Suprapubic skin (tissue), 4 donors: ENCODE data around the gene CHRNE. TPM values are rescaled to one million over a fixed set of nuclear protein-coding genes. Genes with fewer than 3 reads are reported as not detected.
"Not testable (repeated sequence)": the region's sequence is repeated elsewhere in the genome, so short reads cannot be mapped to it uniquely, and the experiment has no call there.

ENCODE experiments used
- DNase-seq, 2 donors: peaks; one replicate each; pipeline ENCODE4 v3.0.0-alpha.2; 2019; ENCODE audit warnings: low spot score in 2 of 2
- H3K27ac ChIP-seq: fragments of 200-600 bp; sonication (generic); one replicate; pipeline ENCODE4 v1.5.1; 2019
- H3K27me3 ChIP-seq: fragments of 200-600 bp; sonication (generic); one replicate; pipeline ENCODE4 v1.5.1; 2019
- H3K36me3 ChIP-seq: fragments of 200-600 bp; sonication (generic); one replicate; pipeline ENCODE4 v1.5.1; 2019
- H3K4me1 ChIP-seq: fragments of 200-600 bp; sonication (generic); one replicate; pipeline ENCODE4 v1.5.1; 2019
- H3K4me3 ChIP-seq: fragments of 200-600 bp; sonication (generic); one replicate; pipeline ENCODE4 v1.5.1; 2019; ENCODE audit warnings: mild to moderate bottlenecking
- H3K9me3 ChIP-seq: fragments of 200-600 bp; sonication (generic); one replicate; pipeline ENCODE4 v1.5.1; 2019
- EP300 ChIP-seq: sonication (generic); formaldehyde crosslinking; IDR thresholded peaks from one replicate; pipeline ENCODE4 v1.6.1; 2017; ENCODE audit warnings: antibody characterized with exemption
- POLR2A ChIP-seq, 2 donors: fragments of 450-650 bp; IDR thresholded peaks; one replicate each; pipeline ENCODE4 v1.6.1; 2017; ENCODE audit warnings: antibody characterized with exemption in 2 of 2, mild to moderate bottlenecking in 2 of 2, moderate library complexity in 2 of 2
- POLR2AphosphoS5 ChIP-seq, 3 donors: sonication (generic); formaldehyde crosslinking; IDR thresholded peaks; one replicate each; pipeline ENCODE4 v1.6.1; 2017; ENCODE audit warnings: antibody characterized with exemption in 3 of 3
- WGBS: methylation state at CpG from one replicate; pipeline ENCODE4 v1.1.5; 2018; 5-methylcytosine and 5-hydroxymethylcytosine counted together
- total RNA-seq, 4 donors: library from RNA; depleted of rRNA; stranded (reverse); fragments of >200 nt; gene quantifications; one replicate each; pipeline ENCODE4 v1.1.0, GENCODE V29; 2016
- TF ChIP-seq, protein P1 (sequence below), 2 donors: fragments of 200-600 bp in 1 of 2; fragments of 450-650 bp in 1 of 2; sonication (generic) in 1 of 2; IDR thresholded peaks; one replicate each; pipeline ENCODE4 v1.5.1; 2016 to 2019; ENCODE audit warnings: antibody characterized with exemption in 2 of 2, mild to moderate bottlenecking in 1 of 2, moderate library complexity in 1 of 2

Gene CHRNE
- total RNA-seq, 4 donors from 2014 or later: 1.7 to 6.0 (median 2.4) TPM

DNA sequence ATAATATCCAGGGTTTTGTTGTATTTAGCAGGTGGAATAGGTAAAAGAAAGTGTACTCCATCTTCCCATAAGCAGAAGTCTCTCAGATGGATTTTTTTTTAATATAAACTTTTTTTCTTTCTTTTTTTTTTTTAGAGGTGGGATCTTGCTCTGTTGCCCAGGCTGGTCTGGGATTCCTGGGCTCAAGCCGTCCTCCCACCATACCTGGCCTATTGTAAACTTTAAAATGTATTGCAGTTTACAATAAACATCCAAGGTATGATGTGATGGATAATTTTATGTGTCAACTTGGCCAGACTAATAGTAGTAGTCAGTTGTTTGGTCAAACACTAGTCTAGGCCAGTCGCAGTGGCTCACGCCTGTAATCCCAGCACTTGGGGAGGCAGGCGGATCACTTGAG is 18.4 kb upstream of the CHRNE start:
- TF ChIP-seq EP300: no peak
- TF ChIP-seq POLR2AphosphoS5 (IDR thresholded peaks at IDR 0.05): no peak
- TF ChIP-seq POLR2A (IDR thresholded peaks at IDR 0.05): no peak
- TF ChIP-seq, protein P1, sequence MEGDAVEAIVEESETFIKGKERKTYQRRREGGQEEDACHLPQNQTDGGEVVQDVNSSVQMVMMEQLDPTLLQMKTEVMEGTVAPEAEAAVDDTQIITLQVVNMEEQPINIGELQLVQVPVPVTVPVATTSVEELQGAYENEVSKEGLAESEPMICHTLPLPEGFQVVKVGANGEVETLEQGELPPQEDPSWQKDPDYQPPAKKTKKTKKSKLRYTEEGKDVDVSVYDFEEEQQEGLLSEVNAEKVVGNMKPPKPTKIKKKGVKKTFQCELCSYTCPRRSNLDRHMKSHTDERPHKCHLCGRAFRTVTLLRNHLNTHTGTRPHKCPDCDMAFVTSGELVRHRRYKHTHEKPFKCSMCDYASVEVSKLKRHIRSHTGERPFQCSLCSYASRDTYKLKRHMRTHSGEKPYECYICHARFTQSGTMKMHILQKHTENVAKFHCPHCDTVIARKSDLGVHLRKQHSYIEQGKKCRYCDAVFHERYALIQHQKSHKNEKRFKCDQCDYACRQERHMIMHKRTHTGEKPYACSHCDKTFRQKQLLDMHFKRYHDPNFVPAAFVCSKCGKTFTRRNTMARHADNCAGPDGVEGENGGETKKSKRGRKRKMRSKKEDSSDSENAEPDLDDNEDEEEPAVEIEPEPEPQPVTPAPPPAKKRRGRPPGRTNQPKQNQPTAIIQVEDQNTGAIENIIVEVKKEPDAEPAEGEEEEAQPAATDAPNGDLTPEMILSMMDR (IDR thresholded peaks at IDR 0.05): no peak
- Histone ChIP-seq H3K9me3 (no peaks in the 10 kb centered on the region), H3K4me1 (no peaks in the 10 kb centered on the region), H3K4me3 (no peak overlapping the region), H3K36me3 (no peaks in the 10 kb centered on the region), H3K27me3 (no peaks in the 10 kb centered on the region), H3K27ac (no peak overlapping the region)
- no peak for DNase-seq
- 95% methylated on average over 4 of the region's 4 CpGs for WGBS

DNA sequence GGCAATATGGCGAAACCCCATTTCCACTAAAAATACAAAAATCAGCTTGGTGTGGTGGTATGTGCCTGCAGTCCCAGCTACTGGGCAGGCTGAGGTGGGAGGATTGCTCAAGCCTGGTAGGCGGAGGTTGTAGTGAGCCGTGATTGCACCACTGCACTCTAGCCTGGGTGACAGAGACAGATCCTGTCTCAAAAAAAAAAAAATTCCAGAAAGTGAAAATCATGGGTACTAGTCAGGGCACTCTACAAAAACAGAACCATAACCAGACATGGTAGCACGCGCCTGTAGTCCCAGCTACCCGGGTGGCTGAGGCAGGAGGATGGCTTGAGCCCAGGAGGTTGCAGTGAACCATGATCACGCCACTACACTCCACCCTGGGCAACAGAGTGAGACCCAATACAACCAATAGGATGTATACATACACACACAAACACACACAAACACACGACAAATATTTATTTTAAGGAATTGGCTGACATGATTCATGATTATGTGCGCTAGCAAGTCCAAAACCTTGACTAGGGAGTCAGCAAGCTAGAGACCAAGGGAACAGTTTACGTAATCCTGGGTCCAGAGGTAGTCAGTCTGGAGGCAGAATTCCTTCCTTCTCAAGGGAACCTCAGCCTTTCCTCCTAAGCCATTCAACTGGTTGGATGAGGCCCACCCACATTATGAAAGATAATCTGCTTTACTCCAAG is 17.6 kb upstream of the CHRNE start:
- H3K9me3 ChIP-seq: no peaks in the 10 kb centered on the region
- H3K4me1 ChIP-seq: no peaks in the 10 kb centered on the region
- H3K36me3 ChIP-seq: no peaks in the 10 kb centered on the region
- no peak for TF ChIP-seq POLR2AphosphoS5 (IDR thresholded peaks at IDR 0.05)
- no peak for TF ChIP-seq POLR2A (IDR thresholded peaks at IDR 0.05)
- TF ChIP-seq EP300: no peak
- TF ChIP-seq, protein P1 (IDR thresholded peaks at IDR 0.05): no peak
- WGBS: 78% methylated on average over 10 of the region's 10 CpGs
- H3K27me3 ChIP-seq: no peaks in the 10 kb centered on the region
- no peak overlapping the region for H3K4me3 ChIP-seq
- H3K27ac ChIP-seq: no peak overlapping the region
- no peak for DNase-seq

DNA sequence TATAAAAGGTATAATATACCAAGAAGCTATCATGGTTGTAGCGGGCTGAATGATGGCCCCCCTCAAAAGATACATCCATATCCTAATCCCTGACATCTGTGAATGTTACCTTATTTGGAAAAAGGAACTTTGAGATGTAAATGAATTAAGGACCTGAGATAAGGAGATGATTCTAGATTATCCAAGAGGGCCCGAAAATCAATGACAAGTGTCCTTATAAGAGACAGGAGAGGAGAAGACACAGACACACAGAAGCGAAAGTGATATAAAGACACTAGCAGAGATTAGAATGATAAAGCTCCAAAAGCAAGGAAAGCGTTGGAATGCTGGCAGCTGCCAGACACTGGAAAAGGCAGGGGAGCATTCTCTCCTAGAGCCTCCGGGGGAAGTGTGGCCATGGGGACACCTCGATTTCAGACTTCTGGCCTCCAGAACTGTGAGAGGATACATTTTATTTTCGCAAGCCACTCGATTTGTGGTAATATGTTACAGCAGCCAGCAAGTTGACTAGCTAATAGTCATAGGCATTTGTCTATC is 16.7 kb upstream of the CHRNE start:
- Histone ChIP-seq H3K4me1 (no peaks in the 10 kb centered on the region), H3K27ac (no peak overlapping the region), H3K9me3 (no peaks in the 10 kb centered on the region), H3K27me3 (no peaks in the 10 kb centered on the region), H3K4me3 (no peak overlapping the region), H3K36me3 (no peaks in the 10 kb centered on the region)
- 54% methylated on average over 8 of the region's 8 CpGs for WGBS
- no peak for DNase-seq
- TF ChIP-seq POLR2A (IDR thresholded peaks at IDR 0.05) (no peak), EP300 (no peak), POLR2AphosphoS5 (IDR thresholded peaks at IDR 0.05) (no peak)
- TF ChIP-seq, protein P1 (IDR thresholded peaks at IDR 0.05): no peak

DNA sequence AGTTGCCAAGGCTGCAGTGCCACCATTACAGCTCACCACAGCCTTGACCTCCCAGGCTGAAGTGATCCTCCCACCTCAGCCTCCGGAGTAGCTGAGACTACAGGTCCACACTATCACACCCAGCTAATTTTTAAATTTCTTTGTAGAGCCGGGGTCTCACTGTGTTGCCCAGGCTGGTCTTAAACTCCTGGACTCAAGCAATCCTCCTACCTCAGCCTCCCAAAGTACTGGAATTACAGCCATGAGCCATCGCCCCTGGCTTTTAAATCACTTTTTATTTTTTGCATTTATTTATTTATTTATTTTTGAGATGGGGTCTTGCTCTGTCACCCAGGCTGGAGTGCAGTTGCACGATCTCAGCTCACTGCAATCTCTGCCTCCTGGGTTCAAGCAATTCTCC is 11.7 kb upstream of the CHRNE start:
- H3K36me3 ChIP-seq, H3K4me1 ChIP-seq, H3K4me3 ChIP-seq, H3K27ac ChIP-seq, H3K9me3 ChIP-seq, H3K27me3 ChIP-seq, DNase-seq: not testable (repeated sequence)
- 96% methylated on average over 4 of the region's 4 CpGs for WGBS

DNA sequence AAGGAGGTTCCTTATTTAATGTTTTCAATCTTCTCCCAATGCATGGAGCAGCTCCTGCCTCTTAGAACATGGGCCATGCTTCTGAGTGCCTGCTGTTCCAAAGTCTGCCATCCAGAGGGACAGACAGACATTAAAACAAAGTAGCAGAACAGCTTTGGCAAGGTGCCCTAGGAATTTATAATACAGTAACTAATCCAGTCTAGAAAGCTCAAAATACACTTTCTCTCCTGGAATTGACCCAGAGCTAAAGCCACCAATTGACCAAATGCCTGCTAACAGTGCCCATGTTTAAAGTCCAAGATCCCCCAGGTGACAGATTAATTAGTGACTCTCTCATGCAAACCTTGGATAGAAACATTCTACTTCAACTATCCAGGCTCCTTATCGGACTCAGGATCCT is 11.1 kb upstream of the CHRNE start:
- no peaks in the 10 kb centered on the region for H3K27me3 ChIP-seq
- WGBS: 71% methylated on average over 1 of the region's 1 CpG
- H3K4me1 ChIP-seq: peaks cover 9% of the 10 kb centered on the region
- H3K27ac ChIP-seq: no peak overlapping the region
- TF ChIP-seq, protein P1 (IDR thresholded peaks at IDR 0.05): no peak
- no peak for TF ChIP-seq POLR2A (IDR thresholded peaks at IDR 0.05)
- no peak for TF ChIP-seq POLR2AphosphoS5 (IDR thresholded peaks at IDR 0.05)
- no peak for TF ChIP-seq EP300
- no peak for DNase-seq
- no peaks in the 10 kb centered on the region for H3K9me3 ChIP-seq
- H3K36me3 ChIP-seq: no peaks in the 10 kb centered on the region
- no peak overlapping the region for H3K4me3 ChIP-seq
